ENCODE measurements around the gene TBATA. TPM values are rescaled to one million over a fixed set of nuclear protein-coding genes. Genes with fewer than 3 reads are reported as not detected.

Gene TBATA
- total and polyA plus RNA-seq, 2 of the 8 experiments (the other 6 are each of a cell fraction or from before 2014, with no cell fraction given) = not detected

DNA sequence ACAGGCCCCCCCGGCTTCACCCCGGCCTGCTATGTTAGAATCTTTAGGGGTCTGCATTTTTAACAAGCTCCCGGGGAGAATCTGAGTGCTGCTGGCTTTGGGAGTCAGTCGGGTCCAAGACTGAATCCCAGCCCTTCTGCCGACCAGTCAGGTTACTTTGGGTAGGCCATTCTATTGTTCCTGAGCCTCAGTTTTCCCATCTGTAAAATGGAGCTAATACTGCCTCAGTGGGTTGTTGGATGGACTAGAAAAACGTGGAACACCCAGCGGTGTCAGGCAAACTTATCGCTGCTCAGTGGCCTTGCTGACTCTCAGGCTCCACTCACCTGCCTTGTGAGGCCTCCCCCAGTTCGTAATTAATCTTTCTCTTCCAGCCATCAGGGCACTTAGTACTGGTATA lies 11.7 kb downstream of the TBATA start:
- Histone ChIP-seq H4K8ac (ENCODE audit: extremely low read depth, insufficient read depth, low read length) (no peak overlapping the region), H4K91ac (replicated peaks; ENCODE audit: insufficient read length, low read length) (no peak overlapping the region), H3K9me3 (ENCODE audit: insufficient read depth in 2 of 2, low read depth in 1 of 2, low read length in 1 of 2) (no peaks in the 10 kb centered on the region), H3K14ac (ENCODE audit: insufficient read length) (no peak overlapping the region), H3K23ac (ENCODE audit: insufficient read length) (no peak overlapping the region), H3K27ac (ENCODE audit: low read depth, low read length) (no peak overlapping the region), H2BK5ac (ENCODE audit: low read depth, low read length) (no peak overlapping the region), H3K79me2 (ENCODE audit: control insufficient read depth in 1 of 2, insufficient read depth in 2 of 2, low read length in 2 of 2) (no peaks in the 10 kb centered on the region), H2BK120ac (replicated peaks; ENCODE audit: low read depth, low read length) (no peak overlapping the region), H2BK15ac (ENCODE audit: low read length) (no peak overlapping the region), H3K4ac (replicated peaks; ENCODE audit: insufficient read length, low read depth, low read length) (no peak overlapping the region), H4K5ac (ENCODE audit: insufficient read length, low read depth, low read length) (no peak overlapping the region), H3K23me2 (ENCODE audit: low read depth, low read length) (no peaks in the 10 kb centered on the region), H3K9ac (replicated peaks in 1 of 4; ENCODE audit: extremely low read depth in 1 of 4, low read depth in 3 of 4, low read length in 3 of 4) (no peak overlapping the region), H3K79me1 (ENCODE audit: low read depth, low read length) (no peaks in the 10 kb centered on the region), H3K4me2 (ENCODE audit: insufficient read depth in 1 of 2, low read depth in 2 of 2, low read length in 2 of 2) (no peak overlapping the region), H2AFZ (ENCODE audit: low read length) (no peak overlapping the region), H4K20me1 (replicated peaks in 1 of 2; ENCODE audit: control insufficient read depth in 1 of 2, insufficient read depth in 2 of 2, low read length in 2 of 2) (no peaks in the 10 kb centered on the region), H3K56ac (replicated peaks; ENCODE audit: insufficient read length, low read depth, low read length) (no peak overlapping the region), H3K27me3 (replicated peaks in 1 of 4; ENCODE audit: control insufficient read depth in 3 of 4, extremely low read depth in 1 of 4, insufficient read depth in 3 of 4, low read length in 3 of 4) (no peaks in the 10 kb centered on the region), H3K4me3 (ENCODE audit: extremely low read depth in 1 of 4, insufficient read depth in 2 of 4, low read depth in 3 of 4, low read length in 4 of 4) (no peak overlapping the region), H3K18ac (ENCODE audit: extremely low read depth, low read length) (no peak overlapping the region), H2BK20ac (ENCODE audit: low read length) (no peak overlapping the region), H2BK12ac (ENCODE audit: low read depth, low read length) (no peak overlapping the region), H3K36me3 (ENCODE audit: control insufficient read depth in 2 of 4, insufficient read depth in 4 of 4, low read length in 3 of 4) (no peaks in the 10 kb centered on the region), H3K4me1 (replicated peaks in 1 of 4; ENCODE audit: control insufficient read depth in 3 of 4, insufficient read depth in 4 of 4, low read length in 3 of 4) (peaks cover 0 to 1% (median 0%) of the 10 kb centered on the region in 4 experiments; a peak in 2 of 7 replicates), H2AK5ac (ENCODE audit: low read depth, low read length) (no peak overlapping the region)
- DNase-seq (ENCODE audit: low read depth in 1 of 2, low spot score in 2 of 2) (no peak), FAIRE-seq (no peak)
- ChIA-PET CTCF (ENCODE audit: partially characterized antibody) (interaction anchor here (0.7 to 4.4 kb wide), 5 partner anchors 12 to 154 kb away, joined by 3 to 15 read pairs (median 3); no protein-coding TSS in a partner anchor), POLR2A (ENCODE audit: partially characterized antibody) (interaction anchor here (0.5 kb wide), 1 partner anchor 335 kb away, joined by 3 read pairs; no protein-coding TSS in a partner anchor)
- TF ChIP-seq RXRA (IDR thresholded peaks at IDR 0.05; ENCODE audit: insufficient read depth, low read depth, low read length) (no peak), FOSL1 (IDR thresholded peaks at IDR 0.05; ENCODE audit: insufficient read depth, low read depth, low read length) (no peak), SP4 (IDR thresholded peaks at IDR 0.05; ENCODE audit: low read length) (no peak), SIRT6 (IDR thresholded peaks at IDR 0.05; ENCODE audit: low read length) (no peak), ZNF274 (IDR thresholded peaks at IDR 0.05; ENCODE audit: borderline replicate concordance, extremely low read depth, low read length) (no peak), KDM1A (IDR thresholded peaks at IDR 0.05; ENCODE audit: borderline replicate concordance, low read length) (peak; percentile 33; the same call in 1 of the 2 replicates)
- whole genome bisulfite sequencing, 2 experiments (ENCODE audit: extremely low coverage in 1 of 2, insufficient coverage in 1 of 2, insufficient read length in 1 of 2, insufficient replicate concordance in 2 of 2, low coverage in 1 of 2, low lambda C conversion rate in 2 of 2, missing lambda C conversion rate in 1 of 2) = 75% methylated on average over 9 of the region's 9 CpGs; no CpG with 5 or more reads in 1 of the 2 experiments

All from H1 (cell line).